HCT116 (cell line): ENCODE results near the gene CDKAL1.

ENCODE experiments used
- CEBPB ChIP-seq: IDR thresholded peaks from 2 replicates; pipeline ENCODE4 v1.6.1; 2012; ENCODE audit warnings: low read depth
- ELF1 ChIP-seq: IDR thresholded peaks from 2 replicates; pipeline ENCODE4 v1.6.1; 2012; ENCODE audit warnings: low read depth, borderline replicate concordance
- EZH2 ChIP-seq: fragments of 200-600 bp; sonication (generic); IDR thresholded peaks from 2 replicates; pipeline ENCODE4 v1.6.1; 2017; ENCODE audit warnings: antibody characterized with exemption, mixed run types
- EZH2phosphoT487 ChIP-seq: fragments of 200-600 bp; IDR thresholded peaks from 2 replicates; pipeline ENCODE4 v1.6.1; 2018; ENCODE audit warnings: antibody characterized with exemption, borderline replicate concordance
- JUND ChIP-seq: IDR thresholded peaks from 2 replicates; pipeline ENCODE4 v1.6.1; 2012
- POLR2A ChIP-seq: IDR thresholded peaks from 2 replicates; pipeline ENCODE4 v1.7.0; 2011; ENCODE audit warnings: borderline replicate concordance; ENCODE audit not compliant: insufficient read depth, insufficient read length; ENCODE audit errors: extremely low read depth
- POLR2AphosphoS5 ChIP-seq: IDR thresholded peaks from 2 replicates; pipeline ENCODE4 v1.6.1; 2011; ENCODE audit warnings: mild to moderate bottlenecking, low read depth, low read length, moderate library complexity
- RAD21 ChIP-seq: IDR thresholded peaks from 2 replicates; pipeline ENCODE4 v1.6.1; 2012; ENCODE audit warnings: low read depth, mild to moderate bottlenecking
- SIN3A ChIP-seq: IDR thresholded peaks from 2 replicates; pipeline ENCODE4 v1.6.1; 2012; ENCODE audit warnings: low read depth
- TCF7L2 ChIP-seq: IDR thresholded peaks from 2 replicates; pipeline ENCODE4 v1.7.0; 2011; ENCODE audit warnings: borderline replicate concordance, inconsistent platforms; ENCODE audit not compliant: insufficient read depth, insufficient read length; ENCODE audit errors: extremely low read depth
- ZNF274 ChIP-seq: fragments of 200-500 bp; sonication (Bioruptor generic); IDR thresholded peaks from 2 replicates; pipeline ENCODE4 v1.6.1; 2014; ENCODE audit warnings: mild to moderate bottlenecking, low read depth, low read length, inconsistent platforms
- TF ChIP-seq, protein P1 (sequence below), 3 experiments: fragments of 200-600 bp in 1 of 3; sonication (generic) in 1 of 3; IDR thresholded peaks in 2 of 3; conservative IDR thresholded peaks in 1 of 3; 2 replicates each; pipeline ENCODE4 v1.5.1; 2012 to 2017; ENCODE audit warnings: low read depth in 2 of 3, low read length in 2 of 3, antibody characterized with exemption in 1 of 3, borderline replicate concordance in 1 of 3, control low read depth in 1 of 3, mild to moderate bottlenecking in 1 of 3, mixed read lengths in 1 of 3, mixed run types in 1 of 3, moderate library complexity in 1 of 3; ENCODE audit not compliant: insufficient read depth in 1 of 3
- TF ChIP-seq, protein P2 (sequence below): IDR thresholded peaks from 2 replicates; pipeline ENCODE4 v1.6.1; 2012
- TF ChIP-seq, protein P3 (sequence below): IDR thresholded peaks from 2 replicates; pipeline ENCODE4 v1.6.1; 2011; ENCODE audit warnings: mild to moderate bottlenecking, low read length, moderate library complexity; ENCODE audit not compliant: insufficient replicate concordance; ENCODE audit errors: extremely low read depth

DNA sequence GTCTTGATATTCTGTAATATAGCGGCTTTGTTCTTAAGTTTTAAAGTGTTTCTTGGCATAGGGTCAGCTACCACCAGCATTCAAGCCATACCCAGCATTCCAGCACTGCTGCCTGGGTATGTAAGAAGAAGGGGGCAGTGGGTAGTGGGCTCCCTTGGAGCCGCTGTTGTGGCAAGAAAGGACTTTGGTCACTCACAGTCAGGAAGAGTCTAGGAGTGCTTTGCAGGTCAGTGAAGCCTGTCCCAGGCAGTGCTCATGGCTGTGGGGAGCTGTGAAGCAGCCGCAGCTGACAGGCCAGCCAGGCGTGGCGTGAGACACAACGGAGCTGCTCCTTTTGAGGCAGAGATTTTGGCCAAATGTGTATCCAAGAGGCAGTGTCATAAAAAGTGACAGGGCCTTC is 512.0 kb downstream of the CDKAL1 start:
- TF ChIP-seq, protein P1, sequence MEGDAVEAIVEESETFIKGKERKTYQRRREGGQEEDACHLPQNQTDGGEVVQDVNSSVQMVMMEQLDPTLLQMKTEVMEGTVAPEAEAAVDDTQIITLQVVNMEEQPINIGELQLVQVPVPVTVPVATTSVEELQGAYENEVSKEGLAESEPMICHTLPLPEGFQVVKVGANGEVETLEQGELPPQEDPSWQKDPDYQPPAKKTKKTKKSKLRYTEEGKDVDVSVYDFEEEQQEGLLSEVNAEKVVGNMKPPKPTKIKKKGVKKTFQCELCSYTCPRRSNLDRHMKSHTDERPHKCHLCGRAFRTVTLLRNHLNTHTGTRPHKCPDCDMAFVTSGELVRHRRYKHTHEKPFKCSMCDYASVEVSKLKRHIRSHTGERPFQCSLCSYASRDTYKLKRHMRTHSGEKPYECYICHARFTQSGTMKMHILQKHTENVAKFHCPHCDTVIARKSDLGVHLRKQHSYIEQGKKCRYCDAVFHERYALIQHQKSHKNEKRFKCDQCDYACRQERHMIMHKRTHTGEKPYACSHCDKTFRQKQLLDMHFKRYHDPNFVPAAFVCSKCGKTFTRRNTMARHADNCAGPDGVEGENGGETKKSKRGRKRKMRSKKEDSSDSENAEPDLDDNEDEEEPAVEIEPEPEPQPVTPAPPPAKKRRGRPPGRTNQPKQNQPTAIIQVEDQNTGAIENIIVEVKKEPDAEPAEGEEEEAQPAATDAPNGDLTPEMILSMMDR (IDR thresholded peaks at IDR 0.05 in 2 of 3, conservative IDR thresholded peaks at IDR 0.05 in 1 of 3; ENCODE audit: borderline replicate concordance in 1 of 3, insufficient read depth in 1 of 3, low read depth in 2 of 3, low read length in 2 of 3): no peak
- TF ChIP-seq, protein P2, sequence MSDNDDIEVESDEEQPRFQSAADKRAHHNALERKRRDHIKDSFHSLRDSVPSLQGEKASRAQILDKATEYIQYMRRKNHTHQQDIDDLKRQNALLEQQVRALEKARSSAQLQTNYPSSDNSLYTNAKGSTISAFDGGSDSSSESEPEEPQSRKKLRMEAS: no peak
- TF ChIP-seq, protein P3, sequence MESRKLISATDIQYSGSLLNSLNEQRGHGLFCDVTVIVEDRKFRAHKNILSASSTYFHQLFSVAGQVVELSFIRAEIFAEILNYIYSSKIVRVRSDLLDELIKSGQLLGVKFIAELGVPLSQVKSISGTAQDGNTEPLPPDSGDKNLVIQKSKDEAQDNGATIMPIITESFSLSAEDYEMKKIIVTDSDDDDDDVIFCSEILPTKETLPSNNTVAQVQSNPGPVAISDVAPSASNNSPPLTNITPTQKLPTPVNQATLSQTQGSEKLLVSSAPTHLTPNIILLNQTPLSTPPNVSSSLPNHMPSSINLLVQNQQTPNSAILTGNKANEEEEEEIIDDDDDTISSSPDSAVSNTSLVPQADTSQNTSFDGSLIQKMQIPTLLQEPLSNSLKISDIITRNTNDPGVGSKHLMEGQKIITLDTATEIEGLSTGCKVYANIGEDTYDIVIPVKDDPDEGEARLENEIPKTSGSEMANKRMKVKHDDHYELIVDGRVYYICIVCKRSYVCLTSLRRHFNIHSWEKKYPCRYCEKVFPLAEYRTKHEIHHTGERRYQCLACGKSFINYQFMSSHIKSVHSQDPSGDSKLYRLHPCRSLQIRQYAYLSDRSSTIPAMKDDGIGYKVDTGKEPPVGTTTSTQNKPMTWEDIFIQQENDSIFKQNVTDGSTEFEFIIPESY: no peak
- TF ChIP-seq EZH2: no peak
- TF ChIP-seq SIN3A: no peak
- no peak for TF ChIP-seq CEBPB
- TF ChIP-seq POLR2A: no peak
- TF ChIP-seq RAD21: no peak
- no peak for TF ChIP-seq ZNF274
- no peak for TF ChIP-seq POLR2AphosphoS5
- TF ChIP-seq TCF7L2: no peak
- no peak for TF ChIP-seq EZH2phosphoT487
- TF ChIP-seq ELF1: no peak
- no peak for TF ChIP-seq JUND
